BJ (cell line): Measurements from ENCODE around the gene ACSF3. TPM values are rescaled to one million over a fixed set of nuclear protein-coding genes. Genes with fewer than 3 reads are reported as not detected.

Experiments used
- CTCF ChIA-PET: fragments of 350-600 bp; formaldehyde crosslinking; extraction: SDS; loops from one replicate; lab custom pipeline; 2021; ENCODE audit warnings: antibody characterized with exemption, inconsistent platforms; lab: Yijun Ruan, JAX
- POLR2A ChIA-PET: fragments of 300-600 bp; sonication (Branson Sonifier 250); formaldehyde crosslinking; extraction: SDS; loops from one replicate; lab custom pipeline; 2021; ENCODE audit warnings: antibody characterized with exemption; lab: Charles Lee
- DNase-seq: peaks from one replicate; pipeline ENCODE4 v3.0.0-alpha.2; 2011; ENCODE audit warnings: low read depth
- H3K27me3 ChIP-seq: 2 replicates; pipeline ENCODE4 v1.6.0; 2011; ENCODE audit warnings: low read length; ENCODE audit not compliant: control insufficient read depth, insufficient read depth
- H3K36me3 ChIP-seq: 2 replicates; pipeline ENCODE4 v1.5.1; 2011; ENCODE audit warnings: low read length; ENCODE audit not compliant: control insufficient read depth, insufficient read depth
- H3K4me3 ChIP-seq: 2 replicates; pipeline ENCODE4 v1.5.1; 2011; ENCODE audit warnings: low read depth, mild to moderate bottlenecking, control low read depth, low read length
- polyA plus RNA-seq: library from polyadenylated mRNA; depleted of rRNA; stranded (reverse); fragments of >200 nt; gene quantifications from 2 replicates; pipeline ENCODE4 v1.2.3, GENCODE V29; 2011
- TF ChIP-seq, protein P1 (sequence below): IDR thresholded peaks from 2 replicates; pipeline ENCODE4 v1.5.1; 2011; ENCODE audit warnings: low read depth, mild to moderate bottlenecking, control low read depth, inconsistent platforms, low read length, moderate library complexity; ENCODE audit not compliant: insufficient read depth

Gene ACSF3
- polyA plus RNA-seq, 1 experiment = 12.5 TPM

DNA sequence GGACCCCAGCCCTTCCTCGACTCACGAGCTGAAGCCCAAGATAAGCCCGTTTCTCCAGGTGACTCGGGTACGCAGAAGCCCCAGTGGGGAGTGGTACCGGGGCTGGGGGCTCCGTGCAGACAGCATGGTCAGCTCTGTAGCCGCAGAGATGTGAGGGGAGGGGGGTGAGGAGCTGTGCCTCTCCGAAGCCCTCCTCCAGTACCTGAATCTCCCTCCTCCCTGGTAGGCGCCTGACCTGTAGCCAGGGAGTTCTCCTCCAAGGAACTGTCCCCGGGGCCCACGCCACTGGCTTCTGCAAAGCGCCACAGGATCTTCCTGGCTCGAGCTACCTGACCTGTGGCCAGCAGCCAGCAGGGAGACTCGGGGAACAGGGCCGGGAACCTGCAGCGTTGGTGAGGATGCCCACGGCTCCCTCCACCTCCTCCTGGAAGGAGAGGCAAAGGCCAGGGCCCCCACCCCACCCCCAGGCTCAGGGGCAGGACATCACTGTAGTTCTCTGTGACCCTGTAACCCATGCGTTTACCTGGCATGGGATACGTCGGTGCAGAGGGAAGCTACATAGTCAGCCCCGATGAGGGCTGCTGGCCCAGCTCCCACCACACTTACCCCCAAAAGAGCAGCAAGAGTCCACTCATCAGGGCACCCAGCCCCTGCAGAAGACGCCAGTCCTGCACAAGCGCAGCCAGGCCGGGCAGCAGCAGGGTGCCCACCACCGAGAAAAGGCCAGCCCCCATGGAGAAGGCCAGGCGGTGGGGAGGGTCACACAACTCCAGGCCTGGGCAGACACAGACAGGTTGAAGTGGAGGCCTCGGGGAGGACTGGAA, 105.0 kb downstream of the ACSF3 start:
- no peak overlapping the region for H3K4me3 ChIP-seq
- TF ChIP-seq, protein P1, sequence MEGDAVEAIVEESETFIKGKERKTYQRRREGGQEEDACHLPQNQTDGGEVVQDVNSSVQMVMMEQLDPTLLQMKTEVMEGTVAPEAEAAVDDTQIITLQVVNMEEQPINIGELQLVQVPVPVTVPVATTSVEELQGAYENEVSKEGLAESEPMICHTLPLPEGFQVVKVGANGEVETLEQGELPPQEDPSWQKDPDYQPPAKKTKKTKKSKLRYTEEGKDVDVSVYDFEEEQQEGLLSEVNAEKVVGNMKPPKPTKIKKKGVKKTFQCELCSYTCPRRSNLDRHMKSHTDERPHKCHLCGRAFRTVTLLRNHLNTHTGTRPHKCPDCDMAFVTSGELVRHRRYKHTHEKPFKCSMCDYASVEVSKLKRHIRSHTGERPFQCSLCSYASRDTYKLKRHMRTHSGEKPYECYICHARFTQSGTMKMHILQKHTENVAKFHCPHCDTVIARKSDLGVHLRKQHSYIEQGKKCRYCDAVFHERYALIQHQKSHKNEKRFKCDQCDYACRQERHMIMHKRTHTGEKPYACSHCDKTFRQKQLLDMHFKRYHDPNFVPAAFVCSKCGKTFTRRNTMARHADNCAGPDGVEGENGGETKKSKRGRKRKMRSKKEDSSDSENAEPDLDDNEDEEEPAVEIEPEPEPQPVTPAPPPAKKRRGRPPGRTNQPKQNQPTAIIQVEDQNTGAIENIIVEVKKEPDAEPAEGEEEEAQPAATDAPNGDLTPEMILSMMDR = no peak
- no peak for DNase-seq
- ChIA-PET POLR2A (no interaction called here), CTCF (no interaction called here)
- H3K36me3 ChIP-seq = no peaks in the 10 kb centered on the region; the same call in 1 of the 2 replicates
- H3K27me3 ChIP-seq = peaks cover 22% of the 10 kb centered on the region

DNA sequence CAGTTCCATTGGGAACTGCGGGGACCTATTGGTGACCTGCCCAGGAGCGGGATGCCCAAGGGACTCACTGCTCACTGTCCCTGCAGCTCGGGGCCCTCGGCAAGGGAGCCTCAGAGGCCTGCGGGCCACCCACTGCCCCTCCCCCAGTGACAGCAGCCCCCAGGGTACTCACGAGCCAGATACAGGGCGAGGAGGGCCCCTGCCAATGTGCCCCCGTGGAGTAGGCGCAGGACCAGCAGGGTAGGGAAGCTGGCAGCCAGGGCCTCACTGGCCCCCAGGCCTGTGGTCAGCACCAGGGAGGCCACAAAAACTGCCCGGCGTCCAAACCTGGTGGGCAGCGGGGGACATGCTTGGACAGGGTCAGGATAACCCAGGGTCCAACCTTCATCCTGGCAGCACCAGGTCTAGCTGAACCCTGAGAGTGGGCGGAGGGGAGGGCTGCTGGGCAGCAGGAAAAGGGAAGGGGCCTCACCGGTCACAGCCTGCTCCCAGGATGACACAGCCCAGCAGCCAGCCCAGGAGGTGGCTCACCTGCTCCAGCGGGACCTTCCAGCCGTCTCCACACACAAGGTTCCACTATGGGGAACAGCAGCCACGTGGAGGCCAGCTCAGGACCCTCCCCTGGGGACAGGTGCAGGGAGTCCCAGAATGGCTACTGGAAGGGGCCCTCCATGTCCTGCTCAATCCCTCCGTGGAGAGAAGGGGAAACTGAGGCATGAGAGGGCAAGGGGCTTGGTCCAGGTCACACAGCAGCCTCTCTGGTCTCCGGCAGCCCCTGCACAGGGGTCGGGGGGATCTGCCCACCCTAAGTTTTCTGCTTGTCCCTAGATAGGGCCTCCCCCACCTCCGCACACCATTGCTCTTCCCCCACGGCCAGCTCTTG, 105.8 kb downstream of the ACSF3 start:
- H3K36me3 ChIP-seq = no peaks in the 10 kb centered on the region; the same call in 1 of the 2 replicates
- ChIA-PET CTCF (no interaction called here), POLR2A (no interaction called here)
- no peak overlapping the region for H3K4me3 ChIP-seq
- peaks cover 22% of the 10 kb centered on the region for H3K27me3 ChIP-seq
- DNase-seq = no peak
- TF ChIP-seq, protein P1 = no peak

DNA sequence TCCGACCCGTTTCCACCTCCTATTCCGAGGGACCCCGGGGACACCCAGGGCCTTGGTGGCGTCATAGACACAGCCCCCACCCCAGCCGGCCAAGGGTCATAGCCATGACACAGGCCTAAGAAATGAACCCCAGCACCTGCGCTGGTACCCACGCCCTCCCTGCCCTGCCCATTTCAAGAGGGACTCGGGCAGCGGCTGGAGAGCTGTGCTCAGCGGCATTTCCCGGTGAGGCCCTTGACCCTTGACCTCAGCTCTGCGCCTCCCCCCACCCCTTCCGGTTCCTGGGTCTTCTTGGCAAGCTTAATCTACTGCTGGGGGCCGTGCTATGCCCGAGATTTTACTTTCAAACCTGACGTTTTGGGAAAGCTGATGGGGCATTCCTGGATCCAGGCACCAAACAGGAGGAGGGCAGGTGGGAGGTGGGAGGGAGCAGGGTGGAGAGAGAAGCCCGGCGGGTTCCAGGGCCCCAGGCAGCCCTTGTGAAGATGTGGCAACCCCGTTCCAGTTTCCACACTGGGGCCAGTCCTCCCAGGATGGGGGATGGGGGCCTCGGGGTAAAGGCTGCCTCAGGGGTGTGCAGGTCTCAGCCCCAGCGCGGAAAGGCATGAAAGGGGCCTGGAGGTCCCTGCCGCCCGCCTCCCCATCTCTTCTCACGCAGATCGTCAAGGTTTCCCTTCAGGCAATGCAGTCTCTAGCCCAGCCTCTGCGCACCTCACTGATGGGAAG, 106.6 kb downstream of the ACSF3 start, which contains the start of gene SLC22A31:
SLC22A31 (minus strand) TSS at position 414 of the 726 bp plus-strand sequence; CDS start at position 378, 36 bp downstream.
- Histone ChIP-seq H3K36me3 (no peaks in the 10 kb centered on the region; the same call in 1 of the 2 replicates), H3K4me3 (peak within 1 kb of the TSS; percentile 9), H3K27me3 (peaks cover 22% of the 10 kb centered on the region)
- ChIA-PET CTCF (no interaction called here), POLR2A (no interaction called here)
- TF ChIP-seq, protein P1 = no peak
- DNase-seq = no peak

DNA sequence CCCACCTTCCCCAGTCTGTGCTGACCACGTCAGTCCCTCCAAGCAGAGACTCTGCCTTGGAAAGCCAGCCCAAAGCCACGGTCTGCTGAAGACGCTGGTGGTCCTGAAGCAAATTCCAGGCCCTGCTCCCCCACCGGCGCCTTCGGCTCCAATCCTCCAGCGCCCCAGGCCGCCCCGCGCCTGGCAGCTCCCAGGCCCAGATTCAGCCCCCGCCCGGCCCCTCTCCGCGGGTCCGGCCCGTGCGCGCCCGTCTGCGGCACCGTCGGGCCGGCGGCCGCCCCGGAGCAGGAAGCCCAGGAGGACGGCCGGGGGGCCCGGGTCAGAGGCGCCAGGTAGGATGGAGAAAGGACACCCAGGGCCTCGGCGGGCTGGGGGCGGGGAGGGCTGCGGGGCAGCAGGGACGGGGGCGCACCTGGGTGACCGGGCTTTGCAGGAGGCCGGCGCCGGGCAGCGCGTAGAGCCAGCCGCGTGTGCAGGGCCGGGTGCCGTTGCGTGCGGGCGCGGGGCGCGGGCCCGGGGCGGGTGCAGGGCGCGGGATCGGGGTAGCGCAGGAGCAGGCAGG, 107.3 kb downstream of the ACSF3 start:
- Histone ChIP-seq H3K4me3 (no peak overlapping the region; the same call in 1 of the 2 replicates), H3K36me3 (no peaks in the 10 kb centered on the region; the same call in 1 of the 2 replicates), H3K27me3 (peaks cover 22% of the 10 kb centered on the region)
- no peak for DNase-seq
- CTCF ChIA-PET = no interaction called here
- TF ChIP-seq, protein P1 = no peak
- POLR2A ChIA-PET = no interaction called here
